DMS53 (cell line): Measurements from ENCODE around the gene MTHFR.
A peak's percentile ranks its signal among the peaks of the same experiment; 100 is the strongest.

Experiments
- DNase-seq: peaks from one replicate; lab custom pipeline; 2025; lab: John Stamatoyannopoulos, UW

Gene MTHFR

GRCh38 chr1:11805422-11806306 is at the start of gene MTHFR, which contains the start of gene CLCN6:
Gene MTHFR, minus strand, starts transcription at chr1:11805964. Its CDS starts 2,848 bp downstream, at chr1:11803116.
Gene CLCN6, plus strand, starts transcription at chr1:11806191. Its CDS starts 72 bp downstream, at chr1:11806263.
- peak; percentile 100 for DNase-seq

GRCh38 chr1:11855430-11855829 is 49.7 kb upstream of the MTHFR start:
- no peak for DNase-seq

GRCh38 chr1:11854519-11854918 is 48.8 kb upstream of the MTHFR start:
- no peak for DNase-seq

GRCh38 chr1:11851180-11851579 is 45.4 kb upstream of the MTHFR start:
- DNase-seq = no peak

- DNase-seq = no peak
These were observed 44.4 kb upstream of the MTHFR start for GRCh38 chr1:11850156-11850555.

- DNase-seq = no peak
These were observed 42.6 kb upstream of the MTHFR start for GRCh38 chr1:11848373-11848700.

- DNase-seq = peak; percentile 94
These were observed 42.1 kb upstream of the MTHFR start, which contains the start of gene NPPA for GRCh38 chr1:11847667-11848372. Gene NPPA, minus strand, starts transcription at chr1:11847783. Its CDS starts 99 bp downstream, at chr1:11847684.

- peak; percentile 36 for DNase-seq
These were observed 40.0 kb upstream of the MTHFR start for GRCh38 chr1:11845641-11846335.

- DNase-seq = no peak
These were observed 36.6 kb upstream of the MTHFR start for GRCh38 chr1:11842154-11843041.

- no peak for DNase-seq
These were observed 35.7 kb upstream of the MTHFR start for GRCh38 chr1:11841245-11842153.

GRCh38 chr1:11839727-11840705 is 34.3 kb upstream of the MTHFR start:
- DNase-seq = no peak

GRCh38 chr1:11838349-11839272 is 32.8 kb upstream of the MTHFR start:
- peak; percentile 80 for DNase-seq

- DNase-seq = peak; percentile 33
These were observed 32.1 kb upstream of the MTHFR start for GRCh38 chr1:11837767-11838348.

GRCh38 chr1:11836955-11837766 is 31.4 kb upstream of the MTHFR start:
- no peak for DNase-seq

- DNase-seq = no peak
These were observed 29.9 kb upstream of the MTHFR start for GRCh38 chr1:11835441-11836225.

- DNase-seq = no peak
These were observed 28.1 kb upstream of the MTHFR start for GRCh38 chr1:11833900-11834299.
